GM12878 (cell line): ENCODE measurements around the gene TTI1. TPM values are rescaled to one million over a fixed set of nuclear protein-coding genes. Genes with fewer than 3 reads are reported as not detected.

ENCODE experiments used
- ATAC-seq: fragments of 200-7000 bp; cut with Tn5 transposase; 3 replicates; pipeline ENCODE4 v1.9.1; 2020; ENCODE audit warnings: mild to moderate bottlenecking, moderate library complexity
- BruUV-seq: library from RNA; stranded (reverse); fragments of 400-500 nt; replicated peaks from 2 replicates; lab custom pipeline; 2021; lab: Mats Ljungman, UMichigan
- CTCF ChIA-PET: fragments of 300-600 bp; sonication (Branson Sonifier 250); formaldehyde crosslinking; extraction: SDS; loops from one replicate; lab custom pipeline; 2021; ENCODE audit warnings: inconsistent platforms; lab: Yijun Ruan, JAX
- POLR2A ChIA-PET: fragments of 350-600 bp; formaldehyde crosslinking; extraction: SDS; loops from one replicate; lab custom pipeline; 2021; ENCODE audit warnings: inconsistent platforms; lab: Charles Lee
- RAD21 ChIA-PET: fragments of 300-600 bp; sonication (Branson Sonifier 250); formaldehyde crosslinking; loops from one replicate; lab custom pipeline; 2023; ENCODE audit warnings: antibody characterized with exemption; ENCODE audit not compliant: unreplicated experiment; lab: Charles Lee
- SMC1A ChIA-PET: fragments of 300-600 bp; sonication (Branson Sonifier 250); formaldehyde crosslinking; loops from one replicate; lab custom pipeline; 2023; ENCODE audit not compliant: unreplicated experiment, uncharacterized antibody; lab: Charles Lee
- DNase-seq: peaks from one replicate; pipeline ENCODE4 v3.0.0-alpha.2; 2011; ENCODE audit warnings: low read depth, low spot score
- FAIRE-seq: peaks from 3 replicates; lab custom pipeline; 2011; peaks lifted over from hg19 to GRCh38; lab: Jason Lieb, UNC
- H2AFZ ChIP-seq: 2 replicates; pipeline ENCODE4 v1.6.0; 2011; ENCODE audit warnings: low read depth, low read length, control low read depth; ENCODE audit not compliant: control insufficient read depth
- H3K27ac ChIP-seq: 2 replicates; pipeline ENCODE4 v1.5.1; 2011; ENCODE audit warnings: control low read depth; ENCODE audit not compliant: control insufficient read depth, insufficient read depth
- H3K27me3 ChIP-seq, 2 experiments: replicated peaks in 1 of 2; 2 replicates each; pipeline versions ENCODE4 v1.6.0 to v1.6.1; 2011; ENCODE audit warnings: low read length in 1 of 2; ENCODE audit not compliant: control insufficient read depth in 2 of 2, insufficient read depth in 2 of 2
- H3K36me3 ChIP-seq, 2 experiments: 2 replicates each; pipeline ENCODE4 v1.5.1; 2011; ENCODE audit warnings: low read length in 1 of 2; ENCODE audit not compliant: control insufficient read depth in 2 of 2, insufficient read depth in 2 of 2
- H3K4me1 ChIP-seq: 2 replicates; pipeline ENCODE4 v1.6.1; 2011; ENCODE audit warnings: mild to moderate bottlenecking, low read length, moderate library complexity, mixed read lengths; ENCODE audit not compliant: control insufficient read depth, insufficient read depth
- H3K4me2 ChIP-seq: 2 replicates; pipeline ENCODE4 v1.6.0; 2011; ENCODE audit warnings: control low read depth; ENCODE audit not compliant: control insufficient read depth, insufficient read depth
- H3K4me3 ChIP-seq: fragments of 200-600 bp; sonication (generic); 2 replicates; pipeline ENCODE4 v1.5.1; 2016
- H3K79me2 ChIP-seq: 2 replicates; pipeline ENCODE4 v1.6.0; 2011; ENCODE audit warnings: low read length; ENCODE audit not compliant: control insufficient read depth, insufficient read depth
- H3K9ac ChIP-seq: 2 replicates; pipeline ENCODE4 v1.8.0; 2011; ENCODE audit warnings: low read length, control low read depth, mixed read lengths; ENCODE audit not compliant: control insufficient read depth, insufficient read depth
- H3K9me3 ChIP-seq: replicated peaks from 3 replicates; pipeline ENCODE4 v1.5.1; 2011; ENCODE audit warnings: mild to moderate bottlenecking, low read length; ENCODE audit not compliant: control insufficient read depth, insufficient read depth
- H4K20me1 ChIP-seq: 2 replicates; pipeline ENCODE4 v1.6.0; 2011; ENCODE audit not compliant: control insufficient read depth, insufficient read depth
- ASH2L ChIP-seq: fragments of 300-600, 200-600 bp; sonication (generic); IDR thresholded peaks from 2 replicates; pipeline ENCODE4 v1.6.1; 2017; ENCODE audit warnings: low read depth, mild to moderate bottlenecking, borderline replicate concordance
- MEF2A ChIP-seq: IDR thresholded peaks from 2 replicates; pipeline ENCODE4 v1.6.1; 2011; ENCODE audit warnings: low read depth, mild to moderate bottlenecking, low read length, moderate library complexity; ENCODE audit not compliant: insufficient read depth
- NFYB ChIP-seq: IDR thresholded peaks from 2 replicates; pipeline ENCODE4 v1.6.1; 2011; ENCODE audit warnings: low read depth, mild to moderate bottlenecking, low read length, improper control_type of control experiment, moderate library complexity; ENCODE audit not compliant: insufficient read depth
- NR2F1 ChIP-seq: fragments of 450-650 bp; conservative IDR thresholded peaks from 2 replicates; pipeline ENCODE4 v1.6.1; 2017; ENCODE audit warnings: mild to moderate bottlenecking
- RAD21 ChIP-seq: IDR thresholded peaks from 2 replicates; pipeline ENCODE4 v1.6.1; 2011; ENCODE audit warnings: mild to moderate bottlenecking, low read depth, low read length, moderate library complexity; ENCODE audit not compliant: insufficient read depth
- ZSCAN29 ChIP-seq: fragments of 450-650 bp; IDR thresholded peaks from 2 replicates; pipeline ENCODE4 v1.6.1; 2017; ENCODE audit warnings: mild to moderate bottlenecking, moderate library complexity
- WGBS: methylation state at CpG from one replicate; pipeline ENCODE4 v1.1.6; 2016; ENCODE audit warnings: low lambda C conversion rate; ENCODE audit not compliant: insufficient replicate concordance, insufficient coverage; ENCODE audit errors: missing lambda C conversion rate; 5-methylcytosine and 5-hydroxymethylcytosine counted together
- in situ Hi-C: fragments of 300-500 bp; cut with MboI; formaldehyde crosslinking; loops from 9 replicates; pipeline ENCODE4 v1.14.3; 2018; ENCODE audit warnings: mixed read lengths
- intact Hi-C: fragments of 100-400 bp; cut with micrococcal nuclease; formaldehyde crosslinking; loops from one replicate; pipeline ENCODE4 v1.14.2; 2022; ENCODE audit not compliant: unreplicated experiment
- polyA plus RNA-seq, 11 experiments: library from polyadenylated mRNA; depleted of rRNA in 4 of 11; unstranded in 6 of 11; stranded (reverse) in 5 of 11; fragments of >200 nt; fragmentation: Nextera tagmentation in 4 of 11; fragmentation: Illumina TruSeq in 1 of 11; extraction: Ambion mirVana in 4 of 11; extraction: Trizol in 1 of 11; gene quantifications; 1 replicate in 1 of 11; 2 replicates in 10 of 11; pipeline versions ENCODE4 v1.2.1 to v1.2.3, GENCODE V29; 2011 to 2016; ENCODE audit warnings: inconsistent platforms in 2 of 11, missing spikeins in 2 of 11, low read depth in 1 of 11
- total RNA-seq, 4 experiments: library from RNA; depleted of rRNA in 3 of 4; stranded (reverse); fragments of >200 nt in 3 of 4; fragmentation: Illumina TruSeq in 1 of 4; extraction: Trizol in 1 of 4; gene quantifications; 2 replicates each; pipeline versions ENCODE4 v1.2.1 to v1.2.3, GENCODE V29; 2013 to 2021

Gene TTI1
- total and polyA plus RNA-seq, 10 of the 15 experiments (the other 5 are each of a cell fraction or from before 2014, with no cell fraction given), result 5.3 to 44.6 (median 24.9) TPM

- POLR2A ChIA-PET, result interaction anchor here (0.6 kb wide), 1 partner anchor 505 kb away, joined by 4 read pairs; no protein-coding TSS in a partner anchor
- Histone ChIP-seq H3K27me3 (no peaks in the 10 kb centered on the region), H3K9ac (no peak overlapping the region), H3K27ac (no peak overlapping the region), H3K9me3 (no peaks in the 10 kb centered on the region), H3K79me2 (no peaks in the 10 kb centered on the region), H4K20me1 (no peaks in the 10 kb centered on the region), H3K4me1 (no peaks in the 10 kb centered on the region), H3K4me3 (no peak overlapping the region), H2AFZ (no peak overlapping the region), H3K36me3 (no peaks in the 10 kb centered on the region; a peak in 1 of 4 replicates), H3K4me2 (no peak overlapping the region)
- ATAC-seq, result no peak
- no peak for FAIRE-seq
- no peak for DNase-seq
- BruUV-seq, result no TSS peak
- 98% methylated on average over 8 of the region's 8 CpGs for WGBS
- TF ChIP-seq MEF2A (no peak), NFYB (no peak), NR2F1 (no peak), RAD21 (no peak), ZSCAN29 (no peak), ASH2L (no peak)
- in situ Hi-C loops (no loop called here), intact Hi-C loops (no loop called here)
- RAD21 ChIA-PET, result interaction anchor here (1.5 kb wide), 1 partner anchor 74 kb away, joined by 4 read pairs; no protein-coding TSS in a partner anchor
- SMC1A ChIA-PET, result interaction anchor here (0.6 to 1.3 kb wide), 3 partner anchors 22 to 44 kb away, joined by 3 read pairs; no protein-coding TSS in a partner anchor
- CTCF ChIA-PET, result interaction anchor here (1.4 kb wide), 1 partner anchor 12 kb away, joined by 3 read pairs; no protein-coding TSS in a partner anchor
Observed at GRCh38 chr20:37980383-37980782, 52.9 kb downstream of the TTI1 start.
